Stimulated activated naive CD8-positive, alpha-beta T cell treated with anti-CD3 and anti-CD28 coated beads, Interleukin-15, Interleukin-2, amounts not matched to agents 100 ng/mL and 50 ng/mL, for 24 hours (primary cell): Measurements from ENCODE around the gene GALNT18.
"Not testable (repeated sequence)": the region's sequence is repeated elsewhere in the genome, so short reads cannot be mapped to it uniquely, and the experiment has no call there.

ENCODE experiments used
- H3K27ac Mint-ChIP-seq: one replicate; pipeline ENCODE4 v1.8.0; 2021; ENCODE audit warnings: mild to moderate bottlenecking, mixed read lengths
- H3K27me3 Mint-ChIP-seq: one replicate; pipeline ENCODE4 v1.8.0; 2021; ENCODE audit warnings: mixed read lengths
- H3K36me3 Mint-ChIP-seq: one replicate; pipeline ENCODE4 v1.8.0; 2021; ENCODE audit warnings: low read depth, mixed read lengths
- H3K4me1 Mint-ChIP-seq: one replicate; pipeline ENCODE4 v1.8.0; 2021; ENCODE audit warnings: low read depth, mixed read lengths
- H3K4me3 Mint-ChIP-seq: one replicate; pipeline ENCODE4 v1.8.0; 2021; ENCODE audit warnings: mild to moderate bottlenecking, mixed read lengths
- H3K9me3 Mint-ChIP-seq: one replicate; pipeline ENCODE4 v1.8.0; 2021; ENCODE audit warnings: mixed read lengths

GALNT18 gene

DNA sequence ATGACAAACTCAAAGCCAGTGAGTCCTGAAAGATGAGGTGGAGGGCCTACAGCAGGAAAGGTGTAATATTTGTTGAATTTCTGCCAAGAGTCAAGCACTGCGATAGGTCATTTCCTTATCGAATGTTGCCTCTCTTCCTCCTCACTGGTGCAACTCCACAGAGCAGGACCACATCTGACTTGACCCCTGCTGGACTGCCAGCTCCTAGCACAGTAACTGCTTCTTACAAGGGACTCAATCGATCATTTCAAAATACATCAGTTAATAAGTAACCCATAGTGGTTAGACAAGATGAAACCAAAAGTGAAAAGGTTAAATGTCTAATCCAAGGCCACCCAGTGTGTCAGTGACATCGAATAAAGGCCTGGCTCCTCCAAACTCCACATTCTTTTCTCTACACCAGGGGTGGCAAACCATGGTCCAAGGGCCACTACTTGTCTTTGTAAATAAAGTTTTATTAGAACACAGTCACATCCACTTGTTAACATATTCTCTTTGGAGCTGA, 170.3 kb downstream of the GALNT18 start:
- no peaks in the 10 kb centered on the region for H3K36me3 Mint-ChIP-seq
- no peaks in the 10 kb centered on the region for H3K4me1 Mint-ChIP-seq
- H3K27me3 Mint-ChIP-seq, result peaks cover 3% of the 10 kb centered on the region
- H3K4me3 Mint-ChIP-seq, result no peak overlapping the region
- no peaks in the 10 kb centered on the region for H3K9me3 Mint-ChIP-seq
- no peak overlapping the region for H3K27ac Mint-ChIP-seq

- no peak overlapping the region for H3K4me3 Mint-ChIP-seq
- peaks cover 3% of the 10 kb centered on the region for H3K27me3 Mint-ChIP-seq
- no peaks in the 10 kb centered on the region for H3K36me3 Mint-ChIP-seq
- no peak overlapping the region for H3K27ac Mint-ChIP-seq
- no peaks in the 10 kb centered on the region for H3K4me1 Mint-ChIP-seq
- H3K9me3 Mint-ChIP-seq, result no peaks in the 10 kb centered on the region
Measured at GRCh38 chr11:11450744-11451362, 171.0 kb downstream of the GALNT18 start.

- Mint-ChIP-seq H3K4me3 (no peak overlapping the region), H3K27ac (no peak overlapping the region), H3K27me3 (peaks cover 3% of the 10 kb centered on the region), H3K4me1 (no peaks in the 10 kb centered on the region), H3K9me3 (no peaks in the 10 kb centered on the region), H3K36me3 (no peaks in the 10 kb centered on the region)
Measured at GRCh38 chr11:11449327-11449726, 172.5 kb downstream of the GALNT18 start.

GRCh38 chr11:11448626-11449025, 173.2 kb downstream of the GALNT18 start:
- Mint-ChIP-seq H3K9me3 (no peaks in the 10 kb centered on the region), H3K4me3 (no peak overlapping the region), H3K36me3 (no peaks in the 10 kb centered on the region), H3K4me1 (no peaks in the 10 kb centered on the region), H3K27me3 (peaks cover 3% of the 10 kb centered on the region), H3K27ac (no peak overlapping the region)

GRCh38 chr11:11447601-11448000, 174.2 kb downstream of the GALNT18 start:
- not testable (repeated sequence) for H3K9me3 Mint-ChIP-seq, H3K27me3 Mint-ChIP-seq, H3K36me3 Mint-ChIP-seq, H3K4me3 Mint-ChIP-seq, H3K4me1 Mint-ChIP-seq, H3K27ac Mint-ChIP-seq

DNA sequence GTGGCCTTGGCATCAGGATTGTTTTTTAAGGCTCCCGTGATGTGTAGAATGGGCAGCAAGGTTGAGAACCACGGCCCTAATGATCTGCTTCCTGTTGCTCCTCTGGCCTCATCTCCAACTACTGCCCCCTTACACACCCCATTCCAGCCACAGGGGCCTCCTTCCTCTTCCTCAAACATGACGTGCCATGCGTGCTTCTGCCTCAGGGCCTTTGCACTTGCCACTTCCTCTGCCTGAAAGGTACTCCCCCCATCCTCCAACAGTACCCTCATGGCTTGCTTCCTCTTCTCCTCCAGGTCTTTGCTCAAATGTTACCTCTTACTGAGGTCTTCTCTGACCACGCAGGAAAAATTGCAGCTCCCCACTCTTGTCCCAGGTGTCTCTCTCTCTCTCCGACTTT, 174.8 kb downstream of the GALNT18 start:
- Mint-ChIP-seq H3K4me3 (no peak overlapping the region), H3K4me1 (no peaks in the 10 kb centered on the region), H3K27me3 (peaks cover 3% of the 10 kb centered on the region), H3K36me3 (no peaks in the 10 kb centered on the region), H3K27ac (no peak overlapping the region), H3K9me3 (no peaks in the 10 kb centered on the region)

GRCh38 chr11:11446564-11446963, 175.2 kb downstream of the GALNT18 start:
- Mint-ChIP-seq H3K36me3 (no peaks in the 10 kb centered on the region), H3K4me1 (no peaks in the 10 kb centered on the region), H3K4me3 (no peak overlapping the region), H3K9me3 (no peaks in the 10 kb centered on the region), H3K27ac (no peak overlapping the region), H3K27me3 (peaks cover 3% of the 10 kb centered on the region)

GRCh38 chr11:11445441-11446185, 176.2 kb downstream of the GALNT18 start:
- H3K27ac Mint-ChIP-seq, result no peak overlapping the region
- H3K36me3 Mint-ChIP-seq, result no peaks in the 10 kb centered on the region
- H3K9me3 Mint-ChIP-seq, result no peaks in the 10 kb centered on the region
- no peaks in the 10 kb centered on the region for H3K4me1 Mint-ChIP-seq
- no peak overlapping the region for H3K4me3 Mint-ChIP-seq
- peaks cover 3% of the 10 kb centered on the region for H3K27me3 Mint-ChIP-seq

GRCh38 chr11:11444804-11445131, 177.0 kb downstream of the GALNT18 start:
- Mint-ChIP-seq H3K27me3 (peaks cover under 1% of the 10 kb centered on the region), H3K4me3 (no peak overlapping the region), H3K4me1 (no peaks in the 10 kb centered on the region), H3K36me3 (no peaks in the 10 kb centered on the region), H3K27ac (no peak overlapping the region), H3K9me3 (no peaks in the 10 kb centered on the region)

DNA sequence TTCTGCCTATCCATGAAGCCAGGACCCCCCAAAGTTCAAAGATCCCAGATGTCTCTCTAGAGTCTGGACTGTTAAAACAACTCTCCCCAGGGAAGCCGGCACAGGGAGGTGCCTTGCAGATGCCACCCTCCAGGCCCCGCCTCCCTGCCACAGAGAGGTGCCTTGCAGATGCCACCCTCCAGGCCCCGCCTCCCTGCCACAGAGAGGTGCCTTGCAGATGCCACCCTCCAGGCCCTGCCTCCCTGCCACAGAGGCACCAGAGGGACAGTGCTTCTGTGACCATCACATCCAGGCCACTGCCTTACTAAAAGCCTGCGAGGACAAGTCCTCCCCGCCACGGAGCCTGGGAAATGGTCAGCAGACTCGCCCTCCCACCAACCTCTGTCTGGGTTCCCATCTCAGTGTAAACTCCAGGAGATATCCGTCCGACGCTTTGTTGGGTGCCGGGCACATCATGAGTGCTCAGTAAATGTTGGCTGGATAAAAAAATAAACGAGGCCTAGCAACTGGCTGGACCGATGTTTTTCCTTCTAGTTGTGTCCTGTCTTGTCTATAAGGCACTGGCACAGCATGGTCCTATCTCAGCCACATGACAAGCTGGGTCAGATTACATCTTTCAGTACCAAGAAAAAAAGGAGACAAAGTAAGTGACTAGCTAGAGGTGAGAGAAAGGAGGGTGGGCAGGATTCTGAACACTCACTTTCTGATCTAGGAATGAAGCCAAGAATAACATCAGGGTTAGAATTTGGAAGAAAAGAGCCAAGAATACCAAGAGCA, 177.6 kb downstream of the GALNT18 start:
- Mint-ChIP-seq H3K9me3 (no peaks in the 10 kb centered on the region), H3K36me3 (no peaks in the 10 kb centered on the region), H3K27ac (no peak overlapping the region), H3K27me3 (no peaks in the 10 kb centered on the region), H3K4me1 (no peaks in the 10 kb centered on the region), H3K4me3 (no peak overlapping the region)

DNA sequence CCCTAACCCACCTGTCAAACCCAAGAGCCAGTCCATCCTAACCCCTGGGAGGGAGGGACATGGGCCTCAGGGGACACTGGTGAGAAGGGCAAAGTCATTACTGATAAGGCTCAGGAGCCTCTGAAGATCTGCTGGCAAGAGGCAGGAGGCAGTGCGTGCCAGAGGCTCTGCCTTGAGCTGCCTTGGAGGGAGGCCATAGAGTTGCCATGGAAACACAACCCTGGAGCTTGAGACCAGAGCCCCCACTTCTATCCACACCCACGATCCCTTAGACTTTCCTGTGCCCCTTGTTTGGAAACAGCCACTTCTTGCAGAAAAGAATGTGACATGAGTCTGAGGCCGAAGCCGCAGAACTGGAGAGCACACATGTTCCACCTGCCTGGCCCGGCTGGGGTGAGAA, 179.0 kb downstream of the GALNT18 start:
- Mint-ChIP-seq H3K27me3 (no peaks in the 10 kb centered on the region), H3K9me3 (no peaks in the 10 kb centered on the region), H3K36me3 (no peaks in the 10 kb centered on the region), H3K4me1 (no peaks in the 10 kb centered on the region), H3K4me3 (no peak overlapping the region), H3K27ac (no peak overlapping the region)

DNA sequence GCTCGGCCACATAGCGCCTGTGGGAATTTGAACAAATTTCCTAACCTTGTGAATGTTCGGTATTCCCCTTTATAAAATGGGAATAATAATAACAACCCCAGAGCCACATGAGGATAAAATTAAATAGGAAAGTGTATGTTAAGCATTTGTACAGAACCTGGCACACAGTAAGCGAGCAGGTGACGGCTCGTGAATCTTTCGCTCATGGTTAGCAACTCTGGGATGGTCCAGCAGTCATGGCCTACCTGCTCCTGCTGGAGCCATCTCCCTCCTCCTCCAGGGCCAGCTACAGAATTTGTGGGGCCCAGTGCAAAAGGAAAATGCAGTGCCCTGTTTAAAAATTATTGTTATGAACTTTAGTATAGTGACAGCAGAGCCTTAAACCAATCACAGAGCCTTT, 180.3 kb downstream of the GALNT18 start:
- Mint-ChIP-seq H3K27ac (no peak overlapping the region), H3K27me3 (no peaks in the 10 kb centered on the region), H3K9me3 (no peaks in the 10 kb centered on the region), H3K4me1 (no peaks in the 10 kb centered on the region), H3K4me3 (no peak overlapping the region), H3K36me3 (no peaks in the 10 kb centered on the region)

- no peaks in the 10 kb centered on the region for H3K27me3 Mint-ChIP-seq
Measured at GRCh38 chr11:11441091-11441490, 180.7 kb downstream of the GALNT18 start.

DNA sequence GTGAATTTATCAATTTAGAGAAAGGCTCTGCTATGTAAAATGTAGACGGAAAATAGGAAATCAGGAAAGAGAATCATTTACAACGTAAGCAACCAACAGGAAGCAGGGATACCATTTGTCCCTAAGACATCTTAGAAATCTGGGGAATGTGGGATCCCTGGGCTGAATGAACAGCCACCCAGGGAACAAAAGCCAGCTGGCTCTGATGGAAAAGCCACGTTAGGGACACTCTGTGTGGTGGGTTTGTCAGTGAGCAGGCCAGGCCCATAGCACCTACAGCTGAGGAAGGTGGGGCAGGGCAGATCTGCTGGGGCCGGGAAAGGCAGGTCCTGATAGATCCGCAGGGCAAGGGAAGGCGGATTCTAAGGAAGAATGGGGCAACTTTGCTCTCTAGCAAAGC, 181.7 kb downstream of the GALNT18 start:
- Mint-ChIP-seq H3K4me1 (no peaks in the 10 kb centered on the region), H3K27ac (no peak overlapping the region), H3K36me3 (no peaks in the 10 kb centered on the region), H3K9me3 (no peaks in the 10 kb centered on the region), H3K4me3 (no peak overlapping the region), H3K27me3 (no peaks in the 10 kb centered on the region)

More at GRCh38 chr11:11441091-11441490, 180.7 kb downstream of the GALNT18 start:
- Mint-ChIP-seq H3K36me3 (no peaks in the 10 kb centered on the region), H3K4me3 (no peak overlapping the region), H3K9me3 (no peaks in the 10 kb centered on the region), H3K27ac (no peak overlapping the region), H3K4me1 (no peaks in the 10 kb centered on the region)

GRCh38 chr11:11439591-11439990, 182.2 kb downstream of the GALNT18 start:
- Mint-ChIP-seq H3K36me3 (no peaks in the 10 kb centered on the region), H3K27ac (no peak overlapping the region), H3K27me3 (no peaks in the 10 kb centered on the region), H3K9me3 (no peaks in the 10 kb centered on the region), H3K4me3 (no peak overlapping the region), H3K4me1 (no peaks in the 10 kb centered on the region)
